HG03196 (cell line): ENCODE measurements around the gene ATF1.

Experiments
- ATAC-seq: cut with Tn5 transposase; IDR thresholded peaks from one replicate; pipeline ENCODE4 v1.9.1; 2021; ENCODE audit not compliant: unreplicated experiment

ATF1 gene

DNA sequence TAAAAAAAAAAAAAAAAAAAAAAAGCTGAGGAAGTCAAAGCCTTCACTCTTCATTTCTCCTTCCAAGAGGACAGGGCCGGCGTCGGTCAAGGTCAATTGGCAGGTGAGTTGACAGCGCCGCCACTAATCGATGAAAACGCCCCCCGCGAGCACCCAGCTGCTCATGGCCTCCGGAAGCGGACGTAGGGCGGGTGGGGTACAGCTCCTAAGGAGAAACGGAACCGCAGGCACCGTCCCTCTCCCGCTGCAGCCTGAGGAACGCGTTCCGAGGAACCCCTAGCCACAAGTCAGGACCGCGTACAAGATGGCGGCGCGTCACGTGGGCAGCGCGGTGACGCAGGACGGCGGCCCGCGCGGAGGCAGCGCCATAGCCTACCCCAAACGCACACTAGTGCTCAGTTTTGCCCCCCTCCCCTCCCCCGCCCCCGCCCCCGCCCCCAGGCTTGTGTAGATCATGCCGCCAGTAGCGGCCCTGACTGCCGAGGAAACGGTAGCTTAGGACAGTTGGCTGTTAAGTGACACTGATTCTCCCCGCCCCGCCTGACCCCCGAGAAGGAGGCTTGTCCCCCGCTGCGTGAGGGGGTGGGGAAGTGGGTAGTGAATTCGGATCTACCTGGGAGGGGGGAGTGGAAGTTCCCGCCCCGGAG, at the start of gene ATF1:
Gene ATF1 (plus strand): TSS at position 463 of the 647 bp plus-strand sequence. CDS start 16,045 bp downstream, outside the sequence.
- ATAC-seq = peak; percentile 81

DNA sequence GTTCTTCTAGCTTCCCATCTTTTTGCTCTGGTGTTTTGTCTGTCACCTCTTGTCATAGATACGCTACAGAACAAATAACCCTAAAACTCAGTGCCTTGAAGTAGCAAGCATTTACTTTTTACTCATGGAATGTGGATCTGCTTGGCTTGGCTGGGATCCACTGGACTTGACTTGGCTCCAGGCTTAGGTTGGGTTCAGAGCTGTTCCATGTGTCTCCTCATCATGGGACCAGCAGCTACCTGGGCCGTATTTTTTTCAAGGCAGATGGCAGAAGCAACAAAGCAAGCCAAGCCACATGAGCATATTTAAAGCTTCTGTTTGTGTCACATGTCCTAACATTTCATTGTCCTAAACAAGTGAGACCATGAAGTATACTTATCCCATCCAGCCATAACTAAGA, 48.7 kb upstream of the ATF1 start:
- no peak for ATAC-seq

DNA sequence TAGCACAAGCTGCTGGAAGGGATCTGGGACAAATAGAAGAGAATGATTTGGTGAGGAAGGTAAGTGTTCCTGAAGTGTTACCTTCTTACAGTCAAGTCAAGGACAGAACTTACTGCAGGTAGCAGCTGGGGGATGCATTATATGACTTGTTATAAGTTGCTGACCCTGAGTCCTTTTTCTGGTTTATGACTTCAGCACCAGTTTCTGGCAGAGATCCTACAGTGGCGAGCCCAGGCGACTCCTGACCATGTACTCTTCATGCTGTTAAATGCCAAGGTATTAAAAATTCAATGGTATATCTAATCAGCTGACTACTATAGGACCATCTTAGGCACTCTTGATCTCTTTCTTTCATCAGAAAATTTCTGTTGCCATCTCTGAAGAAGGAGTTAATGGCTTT, 45.1 kb upstream of the ATF1 start:
- ATAC-seq = no peak

DNA sequence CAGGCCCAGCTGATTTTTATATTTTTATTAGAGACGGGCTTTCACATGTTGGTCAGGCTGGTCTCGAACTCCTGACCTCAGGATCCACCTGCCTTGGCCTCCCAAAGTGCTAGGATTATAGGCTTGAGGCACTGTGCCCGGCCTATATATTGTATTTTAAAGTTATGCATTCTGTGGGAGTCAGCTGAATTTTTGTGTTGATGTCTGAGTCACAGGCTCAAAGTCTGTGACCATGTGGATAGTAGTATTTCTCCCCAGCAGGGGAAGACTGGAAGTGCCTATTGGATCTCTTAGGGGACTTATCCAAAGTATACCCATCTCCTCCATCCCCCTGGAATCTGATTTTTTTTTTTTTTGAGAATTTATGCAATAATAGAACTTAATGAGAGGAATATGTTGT, 43.8 kb upstream of the ATF1 start:
- ATAC-seq = no peak

DNA sequence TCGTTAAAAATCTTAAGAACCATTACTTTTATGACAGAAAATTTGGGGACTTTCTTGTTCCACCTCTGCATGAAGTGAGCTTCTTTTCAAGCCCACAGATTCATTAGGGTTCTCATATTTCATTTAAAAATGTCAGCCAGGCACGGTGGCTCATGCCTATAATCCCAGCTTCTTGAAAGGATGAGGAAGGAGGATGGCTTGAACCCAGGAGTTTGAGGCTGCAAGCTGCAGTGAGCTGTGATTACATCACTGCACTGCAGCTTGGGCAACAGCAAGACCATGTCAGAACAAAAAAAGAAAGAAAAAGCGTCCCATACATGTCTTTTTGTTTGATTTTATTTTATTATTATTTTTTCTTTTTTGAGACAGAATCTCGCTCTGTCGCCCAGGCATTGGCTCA, 43.4 kb upstream of the ATF1 start:
- no peak for ATAC-seq

DNA sequence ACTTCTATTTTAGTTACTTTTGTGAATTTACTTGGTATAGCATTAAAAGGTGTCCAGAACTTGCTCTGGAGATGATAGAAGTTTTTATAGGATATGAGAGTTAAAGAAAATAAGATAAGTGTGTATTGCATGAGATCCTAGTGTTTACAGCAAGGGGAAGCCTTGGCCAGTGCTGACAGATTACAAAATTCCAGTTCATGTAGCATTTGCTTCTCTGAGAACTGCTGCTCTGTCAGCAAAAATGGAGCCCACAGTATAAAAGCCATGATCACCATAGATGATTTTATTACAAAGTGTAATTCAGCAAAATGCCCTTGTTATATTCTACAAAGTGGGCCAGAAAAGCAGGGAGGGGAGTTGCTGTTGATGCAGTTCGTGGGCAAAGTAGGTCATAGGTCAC, 40.0 kb upstream of the ATF1 start:
- no peak for ATAC-seq

DNA sequence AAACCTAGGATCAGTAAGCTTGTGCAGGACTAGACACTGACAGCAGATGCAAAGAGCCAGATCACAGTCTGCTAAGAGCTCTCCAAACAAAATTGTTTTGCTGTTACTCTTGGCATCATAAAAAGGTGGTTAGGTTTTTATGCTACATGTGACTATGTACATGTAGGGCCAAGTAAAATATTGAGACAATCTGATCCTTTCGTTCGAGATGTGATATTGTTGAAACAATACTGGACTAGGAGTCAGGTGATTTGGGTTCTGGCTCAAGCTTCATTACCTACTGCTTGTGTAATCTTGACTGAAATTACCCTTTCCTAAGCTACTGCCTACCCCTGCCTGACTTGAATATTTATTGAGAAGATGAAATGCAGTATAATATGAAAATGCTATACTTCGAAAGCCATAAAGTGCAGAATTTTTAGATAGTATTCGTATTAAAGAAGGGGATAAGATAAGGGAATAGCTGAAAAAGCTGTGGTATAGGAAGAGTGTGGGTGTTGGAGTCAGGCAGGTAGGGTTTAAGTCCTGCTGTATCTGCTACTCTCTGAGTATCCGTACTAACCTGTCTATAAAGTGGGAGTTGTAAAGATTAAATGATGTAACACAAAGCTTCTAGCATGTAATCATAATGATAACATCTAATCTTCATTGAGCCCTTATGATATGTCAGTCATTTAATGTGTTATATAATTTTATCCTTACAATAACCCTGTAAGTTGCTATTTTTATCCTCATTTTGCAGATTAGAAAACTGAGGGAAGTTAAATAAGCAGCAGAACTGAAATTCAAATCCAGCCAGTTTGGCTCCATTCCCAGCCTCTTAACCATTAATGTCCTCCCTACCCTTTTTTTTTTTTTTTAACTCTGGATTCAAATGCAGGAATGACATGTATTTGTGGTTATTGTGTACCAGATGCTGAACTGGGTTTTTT, 38.6 kb upstream of the ATF1 start:
- ATAC-seq = no peak

DNA sequence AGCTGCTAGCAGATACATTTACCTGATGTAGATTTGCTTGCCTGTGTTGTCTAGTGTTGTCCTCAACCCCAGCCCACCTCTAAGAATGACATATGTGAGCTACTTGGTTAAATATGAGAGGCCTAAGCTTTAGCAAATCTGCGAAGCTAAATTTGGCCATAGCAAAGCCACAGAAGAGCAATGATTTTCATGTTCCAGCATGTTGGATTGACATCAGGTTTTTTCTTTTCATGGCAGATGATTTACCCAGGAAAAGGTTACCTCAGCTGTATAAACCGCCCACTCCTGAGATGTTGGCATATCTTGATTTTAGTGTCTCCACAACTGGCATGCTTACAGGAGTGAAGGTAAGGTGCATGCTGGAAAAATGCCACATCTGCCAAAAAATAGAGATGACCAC, 36.4 kb upstream of the ATF1 start:
- ATAC-seq = no peak

DNA sequence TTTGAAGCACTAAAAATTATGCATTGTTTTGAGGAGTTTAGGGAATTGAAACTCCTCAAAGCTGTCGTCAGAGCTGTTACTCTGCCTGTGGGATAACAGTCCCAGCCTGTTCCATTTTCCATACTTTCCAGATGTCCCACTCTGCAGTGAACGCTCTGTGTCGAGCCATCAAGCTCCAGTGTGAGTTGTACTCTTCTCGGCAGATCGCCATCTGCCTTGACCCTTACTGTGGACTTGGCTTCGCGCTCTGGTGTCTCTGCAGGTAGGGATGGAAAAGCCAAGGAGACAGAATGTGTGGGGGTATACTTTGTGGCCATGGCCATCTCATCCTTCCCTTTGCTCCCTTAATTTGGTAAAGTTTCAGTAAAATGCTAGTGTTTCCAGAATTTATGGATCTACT, 35.5 kb upstream of the ATF1 start:
- no peak for ATAC-seq

DNA sequence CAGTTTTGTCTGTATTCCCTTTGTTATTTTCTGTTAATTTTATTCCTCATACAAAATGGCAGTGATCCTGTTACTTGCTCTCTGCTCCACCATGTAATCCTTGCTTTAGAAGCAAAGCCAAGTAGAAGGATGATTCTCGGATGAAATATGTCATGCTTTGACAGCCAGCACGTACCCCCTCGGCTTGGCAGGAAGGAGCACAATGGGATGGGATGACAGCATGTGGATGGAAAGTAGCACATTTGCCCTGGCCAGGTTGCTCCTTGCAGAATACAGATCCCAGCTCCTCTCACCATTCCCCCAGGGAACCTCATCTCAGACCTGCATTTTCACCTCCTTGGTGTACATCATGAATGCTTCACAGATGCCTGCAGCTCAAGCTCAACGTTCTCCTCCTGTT, 35.1 kb upstream of the ATF1 start:
- ATAC-seq = no peak

DNA sequence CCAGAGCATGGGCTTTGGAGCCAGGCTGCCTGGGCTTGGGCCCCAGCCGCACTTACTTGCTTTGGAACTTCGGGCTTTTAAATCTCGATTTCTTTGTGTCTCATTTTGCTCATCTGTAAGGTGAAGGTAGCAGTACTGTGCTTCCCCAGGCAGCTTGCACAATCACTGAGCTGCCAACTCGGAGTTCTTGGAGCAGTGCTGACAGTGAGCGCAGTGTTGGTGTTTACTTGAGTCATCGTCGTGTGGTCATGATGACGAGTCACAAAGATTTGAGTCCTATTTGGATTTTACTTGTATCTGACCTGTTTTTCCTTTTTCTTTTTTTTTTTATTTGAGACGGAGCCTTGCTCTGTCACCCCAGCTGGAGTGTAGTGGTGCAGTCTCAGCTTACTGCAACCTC, 31.3 kb upstream of the ATF1 start:
- ATAC-seq = no peak

DNA sequence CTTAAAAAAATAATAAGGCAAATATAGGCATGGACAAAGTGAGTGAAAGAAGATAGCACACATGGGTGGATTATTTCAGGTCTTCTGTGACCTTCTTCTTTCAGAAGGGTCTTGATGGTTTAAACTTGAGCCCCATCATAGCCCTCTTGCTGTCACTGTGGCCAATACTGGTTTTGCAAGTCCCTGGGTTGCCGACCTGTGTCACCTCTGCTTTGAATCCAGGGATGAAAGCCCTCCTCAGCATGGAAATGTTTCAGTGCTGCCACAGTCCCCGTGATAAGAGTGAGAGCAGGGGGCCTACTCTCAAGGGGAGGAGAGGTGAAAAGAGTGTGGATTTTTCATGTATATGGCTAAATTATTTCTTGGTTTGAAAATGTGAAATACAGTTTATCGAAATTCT, 30.2 kb upstream of the ATF1 start:
- no peak for ATAC-seq

DNA sequence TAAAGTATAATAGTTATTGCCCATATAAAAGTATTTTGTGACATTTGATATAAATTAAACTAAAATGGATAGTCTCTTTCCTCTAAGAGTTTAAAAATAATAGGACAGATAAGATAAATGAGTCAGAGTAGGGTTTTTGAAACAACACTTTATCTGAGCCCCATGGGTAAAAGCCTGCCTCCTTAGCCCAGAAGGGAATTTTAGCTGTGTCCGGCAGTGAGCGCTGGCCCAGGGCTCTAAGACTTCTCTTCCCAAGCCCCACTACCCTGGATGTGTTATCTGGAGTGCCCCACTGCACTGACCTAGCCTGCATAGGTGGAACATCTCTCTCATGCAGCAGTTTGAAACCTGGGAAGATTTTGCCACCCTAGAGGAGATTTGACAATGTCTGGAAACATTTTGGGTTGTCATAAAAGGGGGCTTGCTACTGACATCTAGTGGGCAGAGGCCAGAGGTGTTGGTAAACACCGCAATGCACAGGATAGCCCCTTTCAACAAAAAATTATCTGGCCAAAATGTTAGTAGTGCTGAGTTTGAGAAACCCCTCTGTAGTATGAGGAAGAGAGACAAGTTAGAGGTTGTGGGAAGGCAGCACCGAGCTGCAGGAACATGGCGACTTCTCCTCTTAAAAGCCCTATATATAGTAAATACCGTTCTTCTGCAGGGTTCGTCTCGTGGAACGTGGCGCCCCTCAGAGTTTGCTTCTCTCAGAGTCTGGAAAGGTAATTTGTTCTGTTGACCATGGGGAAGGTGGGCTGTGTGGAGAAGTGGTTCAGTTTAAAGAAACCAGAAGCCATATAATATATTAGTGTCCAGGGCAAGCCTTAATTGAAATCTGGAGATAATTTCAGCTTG, 29.3 kb upstream of the ATF1 start:
- ATAC-seq = no peak

DNA sequence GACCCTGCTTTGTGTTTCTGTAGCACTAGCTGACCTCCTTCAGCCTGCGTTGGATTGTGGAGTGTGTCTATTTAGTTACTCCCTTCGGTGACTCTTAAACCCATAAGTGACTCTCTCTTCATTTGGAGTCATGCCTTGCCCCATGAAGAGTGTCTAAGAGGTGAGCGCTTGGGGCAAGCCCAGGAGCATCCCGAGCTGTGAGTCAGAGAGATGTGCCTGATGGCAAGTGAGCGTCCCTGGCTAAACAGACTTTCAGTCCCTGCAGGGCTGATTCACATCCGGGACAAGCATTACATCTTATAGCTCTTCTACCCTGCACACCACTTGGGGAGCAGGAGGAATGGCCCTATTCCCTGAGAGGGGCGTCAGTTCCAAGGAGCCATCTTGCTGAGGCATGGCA, 24.3 kb upstream of the ATF1 start:
- ATAC-seq = no peak

DNA sequence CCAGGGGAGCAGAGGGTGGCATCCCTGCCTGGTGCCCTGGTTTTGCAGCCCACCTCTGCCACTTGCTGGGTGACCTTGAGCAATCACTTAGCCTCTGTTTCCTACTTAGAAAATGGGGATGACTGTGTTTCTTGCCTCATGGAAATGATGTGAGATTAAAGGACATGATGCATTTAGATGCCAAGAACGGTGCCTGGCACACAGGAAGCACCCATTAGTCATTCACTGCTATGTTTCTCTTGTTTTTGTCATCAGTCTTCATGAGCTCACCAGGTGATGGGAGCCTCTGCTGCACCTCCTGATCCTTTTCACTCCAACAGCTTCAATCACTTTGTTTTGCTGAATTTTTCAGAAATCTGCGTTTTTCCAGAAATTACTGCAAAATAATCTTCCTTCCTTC, 23.6 kb upstream of the ATF1 start:
- no peak for ATAC-seq

DNA sequence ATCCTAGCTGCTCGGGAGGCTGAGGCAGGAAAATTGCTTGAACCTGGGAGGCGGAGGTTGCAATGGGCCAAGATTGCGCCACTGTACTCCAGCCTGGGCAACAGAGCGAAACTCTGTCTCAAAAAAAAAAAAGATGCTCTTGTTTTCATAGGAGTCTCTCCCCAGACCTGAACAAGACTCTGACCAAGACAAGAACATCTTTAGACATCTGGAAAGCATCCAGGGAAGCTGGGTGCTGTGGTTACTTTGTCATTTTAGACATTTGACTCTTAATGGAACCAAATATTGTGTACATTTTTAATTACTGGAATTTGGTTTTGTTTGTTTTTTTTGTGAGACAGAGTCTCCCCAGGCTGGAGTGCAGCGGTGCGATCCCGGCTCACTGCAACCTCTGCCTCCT, 21.1 kb upstream of the ATF1 start:
- ATAC-seq = no peak

DNA sequence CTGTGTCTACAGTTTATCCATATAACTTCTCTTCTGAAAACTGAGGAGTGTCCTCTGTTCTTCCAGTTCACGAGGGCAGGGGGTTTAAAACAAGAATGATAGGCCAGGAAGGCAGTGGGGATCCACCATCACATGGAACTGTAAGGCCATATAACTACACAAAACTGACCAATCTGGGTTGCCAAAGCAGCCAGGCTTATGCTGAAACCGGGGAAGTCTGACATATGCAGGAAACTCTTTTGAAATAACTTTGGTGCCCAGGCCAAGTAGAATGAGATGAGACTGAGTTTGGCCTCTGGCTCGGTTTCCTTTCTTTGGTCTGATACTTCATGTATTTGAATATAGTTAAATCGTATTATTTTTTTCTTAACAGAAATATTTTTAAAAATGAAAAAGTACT, 18.0 kb upstream of the ATF1 start:
- no peak for ATAC-seq

DNA sequence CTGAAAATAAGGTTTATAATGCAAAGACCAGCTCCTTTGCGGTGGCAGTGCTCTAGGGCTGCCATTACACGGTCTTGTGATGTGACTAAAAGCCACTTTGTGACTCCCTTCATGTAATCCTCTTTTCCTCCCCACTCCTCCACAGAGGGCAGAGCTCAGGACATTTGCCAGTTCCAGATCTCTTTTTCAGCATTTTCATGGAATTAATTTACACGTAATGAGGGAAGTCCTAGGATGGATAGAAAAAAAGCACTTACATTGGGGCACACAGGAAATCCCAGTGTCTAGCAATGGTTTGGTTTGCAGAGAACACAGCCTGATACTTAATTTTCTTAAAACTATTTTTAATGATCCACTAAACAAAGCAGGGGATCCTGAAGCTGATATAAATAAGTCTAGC, 17.5 kb upstream of the ATF1 start:
- no peak for ATAC-seq

DNA sequence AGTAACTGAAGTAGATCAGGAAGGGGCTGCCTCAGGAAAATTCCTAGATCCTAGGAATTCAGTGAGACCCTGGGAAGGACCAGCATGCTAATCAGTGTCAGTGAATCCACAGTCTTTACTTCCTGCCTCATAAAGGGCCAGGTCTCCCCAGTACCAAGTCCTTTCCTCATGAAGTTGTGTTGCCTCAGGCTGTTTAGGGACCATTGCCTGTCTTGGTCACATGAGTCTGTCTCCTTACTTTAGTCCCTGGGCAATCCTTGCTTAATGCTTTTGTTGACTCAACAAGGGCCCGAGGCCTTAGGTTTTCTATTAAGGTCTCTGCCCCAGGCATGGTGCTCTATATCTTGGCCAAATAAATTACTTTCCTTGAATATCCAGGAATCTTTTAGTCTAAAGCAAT, 16.1 kb upstream of the ATF1 start:
- no peak for ATAC-seq

DNA sequence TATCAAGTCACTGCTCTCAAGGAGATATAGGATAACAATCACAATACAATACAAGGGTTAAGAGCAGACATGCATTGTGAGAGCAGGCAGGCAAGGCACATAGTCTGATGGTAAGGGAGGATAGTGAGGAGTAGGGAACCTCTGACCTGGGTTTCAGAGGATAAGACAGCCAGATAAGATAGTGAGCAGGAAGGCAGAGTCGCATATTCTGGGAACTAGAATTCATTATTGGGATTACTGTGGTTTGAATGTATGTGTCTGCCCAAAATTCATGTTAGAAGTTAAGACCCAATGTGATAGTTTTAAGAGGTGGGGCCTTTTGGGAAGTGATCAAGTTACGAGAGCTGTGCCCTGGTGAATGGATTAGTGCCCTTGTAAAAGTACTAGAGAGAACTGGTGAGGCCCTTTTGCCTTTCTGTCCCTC, 14.4 kb upstream of the ATF1 start:
- no peak for ATAC-seq

DNA sequence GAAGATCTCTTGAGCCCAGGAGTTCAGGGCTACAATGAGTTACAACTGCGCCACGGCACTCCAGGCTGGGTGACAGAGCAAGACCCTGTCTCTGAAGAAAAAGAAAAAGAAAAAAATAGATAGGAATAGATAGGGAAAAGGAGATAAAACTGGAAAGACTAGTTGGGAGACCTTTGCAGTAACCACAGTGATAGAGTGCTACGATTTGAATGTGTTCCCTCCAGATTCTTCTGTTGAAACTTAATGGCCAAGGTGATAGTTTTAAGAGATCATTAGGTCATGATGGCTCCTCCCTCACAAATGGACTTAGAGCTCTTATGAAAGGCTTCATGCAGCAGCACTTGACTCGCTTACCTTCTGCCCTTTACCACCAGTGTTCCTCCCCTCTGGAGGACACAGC, 13.5 kb upstream of the ATF1 start:
- ATAC-seq = no peak
